HG02678 (cell line): Measurements from ENCODE around the gene SLC2A13.
"Not testable (repeated sequence)": the region's sequence is repeated elsewhere in the genome, so short reads cannot be mapped to it uniquely, and the experiment has no call there.

Experiments used
- ATAC-seq: cut with Tn5 transposase; IDR thresholded peaks from one replicate; pipeline ENCODE4 v1.9.1; 2021; ENCODE audit warnings: mild to moderate bottlenecking, moderate library complexity; ENCODE audit not compliant: unreplicated experiment

The SLC2A13 gene

DNA sequence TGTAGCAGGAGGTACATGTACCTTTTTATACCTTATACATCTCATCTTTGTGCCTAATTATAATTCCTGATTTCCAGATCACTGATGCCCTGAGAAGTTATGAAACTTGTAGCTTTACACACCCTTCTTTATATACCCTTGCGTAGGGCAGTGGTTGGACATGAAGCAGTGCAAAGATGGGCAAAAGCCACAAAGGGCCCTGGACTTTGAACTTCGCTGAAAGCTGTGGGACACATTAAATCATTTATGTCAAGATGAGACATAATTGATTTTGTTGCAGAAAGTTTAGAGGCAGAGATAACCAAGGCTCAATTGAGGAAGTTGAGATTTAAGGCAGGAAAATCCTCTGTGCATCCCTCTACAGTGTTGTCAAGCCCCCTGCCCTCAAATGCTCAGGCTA is 170.0 kb downstream of the SLC2A13 start:
- ATAC-seq: no peak

DNA sequence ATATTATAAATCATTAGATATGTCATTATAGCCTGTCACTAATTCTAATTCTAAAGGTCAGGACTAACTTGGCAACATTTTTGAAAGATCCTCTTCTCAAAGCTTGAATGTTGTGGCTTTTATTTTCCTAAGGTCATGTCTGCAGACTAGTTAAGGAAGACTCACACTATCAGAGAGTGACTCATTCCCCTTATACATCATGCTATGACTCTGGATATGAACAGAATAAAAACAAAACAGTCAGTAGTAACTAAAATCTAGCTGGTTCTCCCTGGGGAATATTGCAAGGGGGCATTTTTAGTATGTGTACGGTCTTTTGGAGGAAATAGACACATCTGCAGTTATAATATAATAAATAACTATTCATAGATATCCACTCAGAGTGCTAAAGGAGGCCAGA is 170.6 kb downstream of the SLC2A13 start:
- ATAC-seq: no peak

DNA sequence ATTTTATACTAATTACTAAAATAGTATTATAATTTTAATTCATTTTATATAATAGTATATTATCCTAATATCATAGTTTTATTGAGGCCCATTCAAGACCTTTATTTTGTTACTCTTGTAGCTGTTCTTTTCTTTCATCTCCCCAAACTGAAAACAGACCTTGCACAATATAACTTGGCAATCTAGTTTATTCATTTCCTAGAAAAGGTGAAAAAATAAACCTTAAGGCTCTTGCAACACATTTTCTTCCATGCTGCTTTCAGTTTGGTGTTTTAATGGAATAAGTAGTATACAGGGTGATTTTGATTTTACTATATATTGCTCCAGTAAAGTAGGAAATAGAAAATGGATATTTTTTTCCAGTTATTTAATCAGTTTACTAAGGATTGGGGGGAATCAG is 174.0 kb downstream of the SLC2A13 start:
- no peak for ATAC-seq

DNA sequence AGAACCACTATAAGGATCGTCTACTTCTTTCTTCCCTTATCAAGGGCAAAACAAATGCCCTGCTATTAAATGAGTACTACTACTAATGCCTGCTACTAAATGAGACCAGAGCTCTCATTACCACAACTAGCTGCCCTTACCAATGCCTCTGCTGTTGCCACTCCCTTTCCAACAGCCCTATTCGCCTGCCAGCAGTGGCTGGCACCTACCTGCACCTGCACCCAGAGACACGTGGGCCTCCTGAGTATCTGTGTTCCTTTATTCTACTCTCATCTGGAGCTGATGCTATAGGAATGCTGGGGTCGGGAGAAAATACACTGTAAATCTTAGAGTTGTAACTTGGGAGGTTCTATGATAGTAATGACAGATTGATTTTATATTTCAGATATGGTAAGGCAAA is 174.7 kb downstream of the SLC2A13 start:
- no peak for ATAC-seq

DNA sequence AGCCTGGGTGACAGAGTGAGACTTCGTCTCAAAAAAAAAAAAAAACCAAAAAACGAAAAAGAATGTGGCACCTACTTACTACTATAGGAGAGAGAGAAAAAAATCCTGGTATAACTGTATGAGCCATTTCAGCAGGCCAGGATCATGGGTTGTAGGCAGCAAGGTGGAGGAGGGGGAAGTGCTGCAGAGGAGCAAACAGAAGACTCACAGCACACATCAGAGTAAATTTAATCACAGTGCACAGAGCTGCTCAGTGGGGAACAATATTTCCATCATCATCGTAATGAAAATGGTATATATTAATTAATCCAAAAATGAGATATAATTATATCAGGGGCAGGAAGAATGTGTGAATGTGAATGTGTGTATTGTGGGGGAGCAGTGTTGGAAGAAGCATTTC is 175.8 kb downstream of the SLC2A13 start:
- no peak for ATAC-seq

DNA sequence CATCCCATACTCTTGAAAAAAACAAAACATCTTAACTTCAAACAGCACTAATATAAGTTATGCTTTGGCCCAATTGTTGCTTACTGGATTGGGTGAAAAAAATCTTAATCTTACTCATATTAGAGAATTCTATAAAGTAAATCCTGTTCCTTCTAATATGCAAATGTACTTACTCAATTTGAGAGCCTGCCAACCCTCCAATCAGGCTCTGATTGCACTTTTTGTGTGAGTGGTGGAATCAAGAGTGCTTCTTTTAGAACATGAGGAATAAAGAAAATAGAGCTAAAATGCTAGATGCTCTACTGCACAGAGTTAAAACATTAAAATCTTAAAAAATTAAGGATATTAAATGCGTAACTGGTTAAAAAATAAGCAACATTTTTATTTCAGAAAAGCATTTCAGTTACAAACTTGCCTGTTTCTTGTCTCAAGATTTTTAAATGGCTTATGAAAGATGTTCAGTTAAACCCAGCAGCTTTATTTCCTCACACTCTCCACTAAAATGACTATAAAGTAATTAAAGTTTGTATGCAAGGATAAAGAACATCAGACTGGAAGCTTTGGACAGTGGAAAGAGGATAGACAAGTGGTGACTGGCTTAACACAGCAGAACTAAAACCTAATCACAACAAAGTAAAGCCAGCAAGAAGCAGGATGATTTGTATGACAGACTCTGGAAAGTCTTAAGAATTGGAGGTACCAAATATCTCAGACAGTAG is 177.5 kb downstream of the SLC2A13 start:
- no peak for ATAC-seq

DNA sequence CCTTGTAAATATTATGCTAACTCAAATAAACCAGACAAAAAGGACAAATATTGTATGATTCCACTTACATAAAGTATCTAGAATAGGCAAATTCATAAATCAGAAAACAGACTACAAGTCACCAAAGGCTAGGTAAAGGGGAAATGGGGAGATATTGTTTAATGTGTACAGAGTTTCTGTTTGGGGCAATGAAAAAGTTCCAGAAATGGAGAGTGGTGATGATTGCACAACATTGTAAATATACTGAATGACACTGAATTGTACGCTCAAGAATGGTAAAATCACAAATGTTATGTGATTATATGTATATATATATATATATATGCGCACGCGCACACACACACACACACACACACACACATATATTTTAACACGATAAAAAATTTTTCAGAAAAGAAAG is 182.5 kb downstream of the SLC2A13 start:
- no peak for ATAC-seq

DNA sequence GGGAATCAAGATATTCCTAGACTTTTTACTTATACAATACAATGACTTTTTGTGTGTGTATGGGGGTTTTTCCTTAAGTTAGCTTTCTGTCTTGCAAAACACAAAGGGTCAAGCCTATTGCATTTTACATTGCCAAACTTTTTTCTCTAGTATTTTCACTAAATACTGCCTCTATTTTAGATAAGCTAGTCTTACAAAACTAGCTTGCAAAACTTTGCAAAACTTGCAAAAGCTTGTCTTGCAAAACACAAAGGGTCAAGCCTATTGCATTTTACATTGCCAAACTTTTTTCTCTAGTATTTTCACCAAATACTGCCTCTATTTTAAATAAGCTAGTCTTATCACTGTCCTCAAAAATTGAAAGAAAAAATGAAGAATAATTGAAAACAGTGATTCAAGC is 183.3 kb downstream of the SLC2A13 start:
- ATAC-seq: not testable (repeated sequence)

DNA sequence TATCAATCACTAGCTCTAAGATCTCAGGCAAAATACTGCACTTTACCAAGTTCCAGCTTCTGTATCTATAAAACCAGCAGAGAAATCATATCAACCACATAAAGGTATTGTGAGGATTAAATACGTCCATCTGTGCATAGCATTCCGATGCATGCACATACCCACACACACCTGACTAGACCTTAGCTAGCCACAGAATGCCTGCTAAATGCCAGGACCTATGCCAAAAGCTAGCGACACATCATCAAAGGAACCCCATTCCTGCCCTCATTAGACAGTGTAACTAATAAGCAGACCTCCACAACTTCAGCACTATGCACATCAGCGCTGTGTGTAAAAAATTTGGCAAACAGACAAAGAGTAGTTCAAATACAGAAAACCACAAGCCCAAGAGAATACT is 185.2 kb downstream of the SLC2A13 start:
- no peak for ATAC-seq

DNA sequence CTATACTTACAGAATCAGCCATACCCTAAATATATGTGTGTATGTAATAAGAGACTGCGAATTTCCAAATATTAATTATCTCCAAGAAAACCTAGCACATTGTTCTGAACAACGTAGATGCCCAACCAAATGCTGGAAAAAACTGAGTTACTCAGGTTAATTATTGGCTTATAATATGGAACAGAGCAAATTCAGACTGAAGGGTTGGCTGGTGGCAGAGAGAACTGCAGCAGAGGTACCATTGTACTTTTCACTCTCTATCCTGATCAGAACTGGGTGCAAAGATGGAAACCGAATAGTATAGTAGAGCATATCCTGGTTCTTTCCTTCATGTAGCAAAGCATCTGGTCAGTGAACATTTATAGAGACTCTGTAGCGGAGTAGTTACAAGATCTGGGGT is 185.7 kb downstream of the SLC2A13 start:
- ATAC-seq: no peak

DNA sequence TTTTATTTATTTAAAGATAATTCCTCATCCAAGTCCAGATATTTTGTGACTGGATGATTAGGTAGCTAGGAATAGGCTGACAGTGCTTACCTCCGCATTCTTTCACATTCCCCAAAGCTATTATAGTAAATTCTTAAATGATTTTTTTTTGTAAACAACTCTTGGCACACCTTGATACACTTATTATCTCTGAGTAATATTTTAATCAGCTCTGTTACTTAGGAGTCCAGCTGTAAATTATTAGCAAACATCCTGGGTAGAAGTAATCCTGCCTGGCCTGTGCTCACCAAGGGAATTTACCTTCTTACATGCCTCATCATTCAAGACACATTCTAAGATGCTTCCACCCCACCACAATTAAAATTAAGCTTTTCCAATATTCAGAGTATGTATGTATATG is 186.1 kb downstream of the SLC2A13 start:
- no peak for ATAC-seq

DNA sequence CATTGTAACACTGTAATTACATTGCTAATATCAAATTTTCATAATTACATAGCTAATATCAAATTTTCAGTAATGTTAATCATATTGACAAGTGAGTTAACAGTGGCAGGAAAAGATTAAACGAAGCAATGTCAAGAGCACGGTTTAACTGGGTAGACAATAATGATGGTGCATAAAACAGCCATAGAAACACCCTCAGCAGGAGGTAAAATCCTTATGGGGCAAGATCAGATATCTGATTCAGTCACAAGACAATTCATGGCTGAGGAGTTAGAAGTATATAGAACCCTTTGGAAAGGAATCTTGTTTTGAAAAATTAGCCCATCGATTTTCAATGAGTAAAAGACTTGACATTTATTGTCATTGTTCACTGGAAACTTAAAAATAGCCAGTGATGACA is 190.6 kb downstream of the SLC2A13 start:
- ATAC-seq: no peak

DNA sequence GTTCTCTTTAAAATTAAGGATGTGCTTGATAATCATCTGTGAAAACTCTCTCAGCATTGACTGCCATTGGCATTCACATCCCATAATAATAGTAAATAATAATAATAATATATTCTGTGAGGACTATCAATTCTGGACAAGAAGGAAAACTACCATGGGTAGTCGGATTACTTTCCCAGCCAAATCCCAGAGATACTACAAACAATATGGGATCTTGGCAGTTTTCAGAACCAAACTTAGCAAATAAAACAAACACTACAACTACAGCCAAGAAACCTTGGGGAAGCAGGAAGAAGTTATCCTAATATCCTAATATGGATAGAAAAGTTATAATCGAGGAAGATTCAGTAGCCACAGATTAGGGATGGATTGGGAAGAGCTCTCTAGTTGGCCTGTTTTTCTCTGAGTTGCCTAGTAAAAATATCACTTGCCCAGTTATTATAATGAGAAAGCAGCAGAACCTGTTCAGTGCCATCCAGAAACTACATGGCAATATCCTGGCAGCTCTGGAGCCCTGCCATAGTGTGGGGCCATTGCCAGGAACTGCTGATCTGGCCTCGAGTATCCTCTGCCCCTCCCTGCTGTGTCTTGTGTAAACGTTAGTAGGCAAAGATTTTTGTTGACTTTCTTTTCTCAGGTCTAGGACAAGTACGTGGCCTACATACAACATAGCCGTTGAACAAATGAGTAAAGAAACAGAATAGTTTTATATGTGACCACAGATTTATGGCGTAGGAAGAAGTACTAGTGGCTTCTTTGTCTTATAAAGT is 193.5 kb downstream of the SLC2A13 start:
- ATAC-seq: no peak

DNA sequence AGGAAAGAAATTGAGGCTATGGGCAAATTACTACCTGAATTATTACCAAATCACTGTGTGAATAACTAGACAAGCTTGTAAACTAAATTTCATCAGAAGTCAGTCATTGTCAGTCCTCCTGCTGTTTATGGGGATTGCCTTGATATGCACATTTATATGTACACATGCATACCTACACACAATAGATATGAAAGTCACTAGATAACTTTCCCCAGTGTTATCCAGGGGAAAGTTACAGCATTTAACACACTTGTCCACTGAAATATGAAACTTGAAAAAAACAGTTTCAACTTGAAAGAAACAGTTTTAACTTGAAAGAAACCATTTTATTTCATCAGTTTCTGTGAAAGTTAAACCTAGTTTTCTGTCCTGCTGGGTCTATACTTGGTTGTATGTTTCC is 199.6 kb downstream of the SLC2A13 start:
- no peak for ATAC-seq

DNA sequence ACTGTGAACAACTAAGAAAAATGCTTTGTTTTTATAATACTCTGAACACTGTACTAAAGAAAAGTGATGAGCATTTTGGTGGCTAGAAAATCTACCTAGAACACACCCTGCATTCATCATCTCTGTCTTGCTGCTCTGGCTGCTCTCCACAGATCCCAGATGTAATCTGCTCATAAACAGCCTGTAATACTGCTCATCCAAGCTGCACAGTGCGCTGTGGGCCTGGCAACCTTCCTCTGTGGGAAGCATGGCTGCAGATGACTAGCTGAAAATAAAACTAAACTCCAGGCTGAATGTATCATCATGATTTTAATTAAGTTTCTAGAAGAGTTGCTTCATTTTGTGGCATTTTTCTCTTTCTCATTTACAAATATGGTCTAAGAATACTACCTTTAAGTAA is 200.7 kb downstream of the SLC2A13 start:
- ATAC-seq: no peak

DNA sequence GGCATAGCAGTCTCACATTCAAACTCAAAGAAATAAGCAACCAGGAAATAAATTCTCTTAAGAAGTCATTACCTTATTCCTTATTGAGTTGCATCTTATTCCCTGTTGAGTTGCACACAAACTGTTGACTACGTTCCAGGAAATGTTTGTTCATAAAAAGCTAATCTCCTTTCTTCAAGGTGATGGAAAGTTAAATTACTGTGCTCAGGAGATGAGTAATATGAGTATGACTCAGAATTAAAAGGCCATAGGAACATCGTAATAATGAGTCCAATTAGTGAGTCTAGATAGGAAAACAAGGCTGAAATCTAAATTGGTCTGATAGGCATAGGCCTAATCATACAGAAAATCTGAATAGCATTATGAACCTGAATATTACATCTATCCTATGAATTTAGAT is 203.1 kb downstream of the SLC2A13 start:
- no peak for ATAC-seq

DNA sequence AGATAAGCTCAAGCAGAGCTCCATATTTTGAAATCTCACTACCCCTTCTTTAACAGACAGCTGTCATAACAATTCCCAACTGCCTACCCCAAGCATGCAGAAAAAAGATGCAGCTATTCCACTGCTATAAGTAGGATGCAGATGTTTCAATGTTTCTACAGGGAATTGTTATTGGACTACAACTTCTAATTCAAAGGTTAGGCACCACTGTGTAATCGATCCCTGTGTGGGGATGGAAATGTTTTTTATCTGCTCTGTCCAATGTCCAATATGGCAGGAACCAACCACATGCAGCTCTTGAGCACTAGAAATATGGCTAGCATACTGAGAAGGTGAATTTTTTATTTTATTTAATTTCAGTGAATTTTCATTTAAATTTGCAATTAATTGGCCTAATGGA is 208.6 kb downstream of the SLC2A13 start:
- ATAC-seq: no peak

DNA sequence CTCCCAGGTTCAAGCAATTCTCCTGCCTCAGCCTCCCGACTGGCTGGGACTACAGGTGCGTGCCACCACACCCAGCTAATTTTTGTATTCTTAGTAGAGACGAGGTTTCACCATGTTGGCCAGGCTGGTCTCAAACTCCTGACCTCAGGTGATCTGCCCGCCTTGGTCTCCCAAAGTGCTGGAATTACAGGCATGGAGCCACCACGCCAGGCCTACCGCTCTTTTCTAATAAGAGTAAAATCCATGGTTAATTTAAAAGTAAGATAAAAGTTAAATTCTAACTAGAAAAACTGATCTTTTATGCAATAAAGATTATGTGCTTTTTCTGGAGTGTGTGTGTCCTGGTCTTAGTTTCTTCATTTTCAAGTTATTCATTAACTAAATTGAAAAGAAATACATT is 212.5 kb downstream of the SLC2A13 start:
- not testable (repeated sequence) for ATAC-seq

DNA sequence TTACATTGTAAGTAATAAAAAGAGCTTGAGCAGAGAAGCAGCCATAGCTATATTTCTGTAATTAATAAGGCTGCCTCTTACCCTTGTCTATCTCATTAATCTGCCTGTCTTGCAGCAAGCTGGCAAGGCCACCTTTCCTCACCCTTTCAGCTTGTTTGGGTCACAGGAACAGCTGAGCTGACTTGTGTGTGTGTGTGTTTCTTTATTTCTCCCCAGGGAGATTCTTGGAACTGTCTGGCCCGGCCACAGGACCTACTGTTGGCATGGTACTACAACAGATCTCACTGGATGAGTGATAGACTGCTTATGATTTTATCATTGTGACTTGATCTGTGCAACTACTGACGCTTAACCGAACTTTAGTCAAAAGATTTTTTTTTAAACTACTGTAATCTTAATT is 213.7 kb downstream of the SLC2A13 start:
- no peak for ATAC-seq

DNA sequence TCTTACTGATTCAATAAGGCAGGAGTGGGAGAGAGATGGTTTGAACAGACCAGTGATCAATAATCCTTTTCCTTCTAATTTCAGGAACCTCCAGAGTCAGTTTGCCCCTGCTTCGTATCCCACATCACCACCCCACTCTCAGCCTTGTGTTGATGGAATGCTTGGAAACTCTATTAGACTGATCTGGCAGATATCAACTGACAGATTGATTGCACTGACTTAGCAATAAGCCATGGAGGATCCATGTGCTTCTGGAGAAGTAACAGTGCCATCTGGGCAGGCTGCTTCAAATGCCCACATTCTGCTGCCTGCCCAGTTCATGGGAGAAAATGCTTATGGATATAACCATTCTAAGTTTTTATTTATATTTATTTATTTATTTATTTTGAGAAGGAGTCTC is 218.0 kb downstream of the SLC2A13 start:
- ATAC-seq: no peak

DNA sequence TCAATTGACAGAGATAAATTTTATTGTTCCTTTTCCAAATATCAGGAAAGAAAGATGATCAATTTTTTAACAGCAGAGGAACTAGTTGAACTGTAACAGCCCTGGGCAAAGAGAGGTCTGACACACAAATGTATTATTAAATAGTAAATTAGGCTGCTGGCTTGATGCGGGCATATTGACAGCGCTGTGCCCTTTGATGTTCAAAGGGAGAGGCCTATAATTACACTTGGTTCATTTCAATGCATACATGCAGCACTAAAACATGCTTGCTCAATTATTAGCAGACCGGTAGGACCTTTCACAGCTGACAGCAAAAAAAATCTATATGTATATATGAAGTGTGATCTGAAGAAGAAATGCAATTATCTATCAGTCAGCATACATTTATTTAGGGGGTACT is 219.8 kb downstream of the SLC2A13 start:
- ATAC-seq: no peak

DNA sequence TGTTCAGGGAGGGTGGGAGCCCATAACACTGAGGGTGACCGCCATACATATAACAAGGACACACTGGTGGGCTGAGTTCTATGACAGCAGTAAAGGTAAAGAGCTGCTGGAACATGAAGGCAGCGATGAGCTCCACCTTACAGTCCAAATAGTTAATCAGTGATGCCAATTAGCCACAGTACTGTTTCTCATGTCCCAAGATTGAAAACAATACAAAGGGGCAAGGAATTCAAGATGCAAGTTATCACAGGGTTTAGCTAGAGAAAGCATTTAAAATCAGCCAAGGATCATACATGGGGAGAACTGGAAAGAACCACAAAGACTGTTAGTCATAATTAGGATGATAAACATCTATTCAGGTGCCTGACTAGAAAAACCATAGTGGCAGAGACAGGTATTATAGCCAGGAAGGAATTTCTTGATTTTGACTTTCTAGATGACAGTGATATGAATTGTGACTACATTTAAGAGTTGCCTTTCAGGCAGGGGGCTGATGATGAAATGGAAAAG is 221.2 kb downstream of the SLC2A13 start:
- no peak for ATAC-seq
